ENCODE measurements around the gene GGA1. TPM values are rescaled to one million over a fixed set of nuclear protein-coding genes. Genes with fewer than 3 reads are reported as not detected.
A peak's percentile ranks its signal among the peaks of the same experiment; 100 is the strongest.

The GGA1 gene
- total RNA-seq, 1 donor from 2014 or later = 15.7 TPM

DNA sequence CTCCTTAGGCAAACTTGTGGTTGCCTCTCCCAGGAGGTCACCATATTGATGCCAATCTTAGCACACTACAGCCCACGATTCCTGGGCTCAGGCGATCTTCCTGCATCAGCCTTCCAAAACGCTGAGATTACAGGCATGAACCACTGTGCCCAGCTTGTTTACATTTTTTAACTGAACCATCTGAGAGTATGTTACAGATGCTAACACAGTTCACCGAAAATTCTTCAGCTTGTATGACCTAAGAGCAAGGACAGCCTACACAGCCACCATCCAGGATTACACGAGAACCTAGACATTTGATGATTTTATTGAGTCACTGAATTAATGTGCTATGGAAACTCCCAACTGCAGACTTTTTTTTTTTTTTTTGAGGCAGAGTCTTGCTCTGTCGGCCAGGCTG lies 61.0 kb downstream of the GGA1 start:
- Histone ChIP-seq H3K9me3 (ENCODE audit: control insufficient read depth in 3 of 3, low read length in 3 of 3) (no peaks in the 10 kb centered on the region), H3K27ac (ENCODE audit: low read depth, low read length) (no peak overlapping the region), H3K4me1 (ENCODE audit: control insufficient read depth in 3 of 3, insufficient read depth in 3 of 3, low read length in 3 of 3) (peaks cover 14 to 26% (median 22%) of the 10 kb centered on the region in 3 donors), H3K36me3 (ENCODE audit: control insufficient read depth in 3 of 3, insufficient read depth in 3 of 3, low read length in 3 of 3) (peaks cover 0 to 13% (median 6%) of the 10 kb centered on the region in 3 donors), H3K9ac (ENCODE audit: low read depth in 1 of 3, low read length in 3 of 3) (no peak overlapping the region), H3K27me3 (ENCODE audit: control insufficient read depth in 3 of 3, insufficient read depth in 3 of 3, low read length in 3 of 3) (no peaks in the 10 kb centered on the region), H3K4me3 (ENCODE audit: low read length in 3 of 3) (no peak overlapping the region)

DNA sequence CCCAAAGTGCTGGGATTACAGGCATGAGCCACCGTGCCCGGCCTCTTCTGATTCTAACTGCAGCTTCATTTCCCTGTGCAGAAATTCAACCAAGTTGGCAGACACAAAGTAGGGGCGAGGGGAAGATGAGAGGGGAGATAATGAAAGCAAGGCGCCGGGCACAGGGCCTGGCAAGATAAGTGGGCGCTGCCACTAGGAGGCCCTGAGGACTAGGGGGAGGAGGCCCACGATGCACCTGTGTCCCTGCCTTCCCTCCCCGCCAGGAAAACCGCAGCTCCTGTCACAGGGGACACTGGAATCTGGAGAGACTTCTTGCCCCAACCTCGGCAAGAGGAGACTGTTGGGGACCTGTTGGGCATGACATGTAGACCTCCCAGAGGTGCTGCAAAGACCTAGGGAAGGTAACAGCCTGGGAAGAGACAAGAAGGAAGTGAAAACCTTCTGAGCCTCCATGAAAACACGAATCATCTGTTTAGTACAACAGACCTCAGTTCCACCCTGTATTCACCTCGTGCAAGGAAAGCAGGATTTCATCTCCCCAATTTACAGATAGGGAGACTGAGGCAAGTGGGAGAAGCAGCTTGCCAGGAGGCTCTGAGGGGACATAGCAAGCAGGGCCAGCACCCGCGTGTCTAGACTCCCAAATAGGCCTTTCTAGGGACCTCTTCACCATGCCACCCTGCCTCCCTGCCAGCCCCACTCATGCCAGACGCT lies 63.7 kb downstream of the GGA1 start:
- Histone ChIP-seq H3K9ac (ENCODE audit: low read depth in 1 of 3, low read length in 3 of 3) (no peak overlapping the region), H3K4me1 (ENCODE audit: control insufficient read depth in 3 of 3, insufficient read depth in 3 of 3, low read length in 3 of 3) (peaks cover 20 to 32% (median 28%) of the 10 kb centered on the region in 3 donors), H3K36me3 (ENCODE audit: control insufficient read depth in 3 of 3, insufficient read depth in 3 of 3, low read length in 3 of 3) (no peaks in the 10 kb centered on the region), H3K27me3 (ENCODE audit: control insufficient read depth in 3 of 3, insufficient read depth in 3 of 3, low read length in 3 of 3) (no peaks in the 10 kb centered on the region), H3K4me3 (ENCODE audit: low read length in 3 of 3) (no peak overlapping the region), H3K27ac (ENCODE audit: low read depth, low read length) (no peak overlapping the region), H3K9me3 (ENCODE audit: control insufficient read depth in 3 of 3, low read length in 3 of 3) (no peaks in the 10 kb centered on the region)

DNA sequence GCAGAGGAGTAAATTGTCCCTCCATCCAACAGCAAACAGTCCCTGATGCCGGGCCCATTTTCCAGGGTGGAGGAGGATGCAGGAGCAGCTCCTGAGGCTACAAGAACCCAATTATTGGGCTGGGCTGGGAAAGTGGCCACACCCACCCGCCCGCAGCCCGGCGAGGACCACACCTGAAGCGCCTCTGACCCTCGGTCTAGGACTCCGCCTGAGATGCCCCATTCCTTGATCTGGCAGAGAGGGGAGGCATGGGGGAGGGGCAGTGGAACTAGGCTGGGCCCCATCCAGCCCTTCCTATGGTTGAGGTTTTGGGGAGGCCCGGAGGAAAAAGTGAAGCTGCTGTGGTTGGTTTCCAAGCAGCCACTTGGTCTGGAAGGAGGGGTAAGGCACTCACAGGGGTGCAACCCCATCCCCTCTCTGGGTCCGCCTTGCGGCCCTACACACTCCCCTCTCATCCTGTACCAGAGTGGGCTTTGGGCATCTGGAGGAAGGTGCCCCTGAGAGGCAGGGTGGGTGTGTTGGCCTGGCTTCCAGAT lies 64.4 kb downstream of the GGA1 start:
- Histone ChIP-seq H3K9ac (ENCODE audit: low read depth in 1 of 3, low read length in 3 of 3) (no peak overlapping the region), H3K4me1 (ENCODE audit: control insufficient read depth in 3 of 3, insufficient read depth in 3 of 3, low read length in 3 of 3) (peaks cover 23 to 32% (median 31%) of the 10 kb centered on the region in 3 donors), H3K27ac (ENCODE audit: low read depth, low read length) (no peak overlapping the region), H3K4me3 (ENCODE audit: low read length in 3 of 3) (no peak overlapping the region), H3K27me3 (ENCODE audit: control insufficient read depth in 3 of 3, insufficient read depth in 3 of 3, low read length in 3 of 3) (no peaks in the 10 kb centered on the region), H3K9me3 (ENCODE audit: control insufficient read depth in 3 of 3, low read length in 3 of 3) (no peaks in the 10 kb centered on the region), H3K36me3 (ENCODE audit: control insufficient read depth in 3 of 3, insufficient read depth in 3 of 3, low read length in 3 of 3) (peaks cover 0 to under 1% (median 0%) of the 10 kb centered on the region in 3 donors)

DNA sequence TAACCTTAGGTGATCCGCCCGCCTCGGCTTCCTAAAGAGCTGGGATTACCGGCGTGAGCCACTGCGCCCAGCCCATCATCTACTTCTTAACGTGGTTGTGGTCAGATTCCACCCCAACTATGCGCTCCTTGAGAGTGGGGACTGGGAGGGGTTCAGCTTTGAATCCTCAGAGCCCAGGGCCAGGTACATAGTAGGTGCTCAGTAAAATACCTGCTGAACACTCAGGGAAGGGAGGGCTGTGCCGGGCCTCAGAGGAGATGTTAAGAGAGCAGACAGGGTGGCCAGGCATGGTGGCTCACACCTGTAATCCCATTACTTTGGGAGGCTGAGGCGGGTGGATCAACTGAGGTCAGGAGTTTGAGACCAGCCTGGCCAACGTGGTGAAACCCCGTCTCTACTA lies 65.6 kb downstream of the GGA1 start:
- no peak overlapping the region for H3K4me3 ChIP-seq (ENCODE audit: low read length in 3 of 3)
- peak overlapping the region in 1 of 3 donors; percentile 66 for H3K9ac ChIP-seq (ENCODE audit: low read depth in 1 of 3, low read length in 3 of 3)
- H3K4me1 ChIP-seq (ENCODE audit: control insufficient read depth in 3 of 3, insufficient read depth in 3 of 3, low read length in 3 of 3) = peaks cover 26 to 36% (median 35%) of the 10 kb centered on the region in 3 donors

DNA sequence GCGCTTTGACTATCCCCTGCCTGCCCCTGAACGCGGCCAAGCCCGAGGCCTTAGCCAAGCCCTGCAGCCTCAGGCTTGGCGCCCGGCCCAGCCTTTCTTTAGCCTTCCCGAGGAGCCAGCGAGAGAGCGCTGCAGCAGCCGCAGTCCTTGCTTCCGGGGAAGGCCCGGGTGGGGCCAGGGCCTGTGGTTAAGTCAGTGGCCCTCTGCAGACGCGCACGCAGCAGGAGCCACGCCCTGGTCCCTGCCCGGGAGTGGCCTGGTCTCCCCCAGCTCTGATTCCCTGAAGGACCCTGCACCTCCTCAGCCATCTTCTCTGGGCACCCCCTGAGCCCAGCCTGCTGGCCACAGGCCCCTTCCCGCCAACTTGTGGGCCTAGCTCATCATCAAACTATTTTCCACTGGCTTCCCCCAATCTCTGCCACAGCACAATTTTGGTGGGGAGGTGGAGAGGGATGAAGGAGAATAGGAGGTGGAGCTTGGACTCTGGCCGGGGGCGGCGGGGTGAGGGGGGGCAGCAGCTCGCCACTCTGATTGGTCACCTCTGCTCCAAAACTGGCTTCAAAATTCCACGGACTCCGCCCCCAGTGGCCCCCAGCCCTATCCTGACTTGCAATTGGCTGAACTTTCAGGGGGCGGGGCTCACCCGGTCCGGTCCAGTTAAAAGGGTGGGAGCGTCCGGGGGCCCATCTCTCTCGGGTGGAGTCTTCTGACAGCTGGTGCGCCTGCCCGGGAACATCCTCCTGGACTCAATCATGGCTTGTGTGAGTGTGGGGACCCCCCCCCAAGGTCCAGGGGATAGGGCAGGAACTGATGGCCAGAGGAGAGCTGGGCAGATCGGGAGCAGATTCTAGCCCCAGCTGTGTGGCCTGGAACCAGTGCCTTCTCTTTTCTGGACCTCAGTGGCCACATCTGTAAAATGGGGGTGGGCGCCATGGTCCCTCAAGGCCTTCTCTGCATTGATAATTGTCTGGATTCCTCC lies 66.6 kb downstream of the GGA1 start, which contains the start of gene LGALS1:
Gene LGALS1, plus strand, starts transcription at position 686 of the 979 bp plus-strand sequence. Its CDS starts 67 bp downstream, at position 753.
- H3K36me3 ChIP-seq (ENCODE audit: control insufficient read depth in 3 of 3, insufficient read depth in 3 of 3, low read length in 3 of 3) = peaks cover 9 to 13% (median 13%) of the 10 kb centered on the region in 3 donors
- peaks cover 26 to 36% (median 35%) of the 10 kb centered on the region in 3 donors for H3K4me1 ChIP-seq (ENCODE audit: control insufficient read depth in 3 of 3, insufficient read depth in 3 of 3, low read length in 3 of 3)
- no peaks in the 10 kb centered on the region for H3K9me3 ChIP-seq (ENCODE audit: control insufficient read depth in 3 of 3, low read length in 3 of 3)
- H3K27ac ChIP-seq (ENCODE audit: low read depth, low read length) = peak within 1 kb of the TSS; percentile 94
- peak within 1 kb of the TSS; percentile 80 to 87 (median 86) for H3K9ac ChIP-seq (ENCODE audit: low read depth in 1 of 3, low read length in 3 of 3)
- H3K27me3 ChIP-seq (ENCODE audit: control insufficient read depth in 3 of 3, insufficient read depth in 3 of 3, low read length in 3 of 3) = no peaks in the 10 kb centered on the region
- H3K4me3 ChIP-seq (ENCODE audit: low read length in 3 of 3) = peak within 1 kb of the TSS; percentile 82 to 93 (median 83)

More for the DNA sequence above, 65.6 kb downstream of the GGA1 start:
- H3K27me3 ChIP-seq (ENCODE audit: control insufficient read depth in 3 of 3, insufficient read depth in 3 of 3, low read length in 3 of 3) = no peaks in the 10 kb centered on the region
- peak overlapping the region; percentile 94 for H3K27ac ChIP-seq (ENCODE audit: low read depth, low read length)
- no peaks in the 10 kb centered on the region for H3K9me3 ChIP-seq (ENCODE audit: control insufficient read depth in 3 of 3, low read length in 3 of 3)
- peaks cover 0 to 6% (median 3%) of the 10 kb centered on the region in 3 donors for H3K36me3 ChIP-seq (ENCODE audit: control insufficient read depth in 3 of 3, insufficient read depth in 3 of 3, low read length in 3 of 3)

DNA sequence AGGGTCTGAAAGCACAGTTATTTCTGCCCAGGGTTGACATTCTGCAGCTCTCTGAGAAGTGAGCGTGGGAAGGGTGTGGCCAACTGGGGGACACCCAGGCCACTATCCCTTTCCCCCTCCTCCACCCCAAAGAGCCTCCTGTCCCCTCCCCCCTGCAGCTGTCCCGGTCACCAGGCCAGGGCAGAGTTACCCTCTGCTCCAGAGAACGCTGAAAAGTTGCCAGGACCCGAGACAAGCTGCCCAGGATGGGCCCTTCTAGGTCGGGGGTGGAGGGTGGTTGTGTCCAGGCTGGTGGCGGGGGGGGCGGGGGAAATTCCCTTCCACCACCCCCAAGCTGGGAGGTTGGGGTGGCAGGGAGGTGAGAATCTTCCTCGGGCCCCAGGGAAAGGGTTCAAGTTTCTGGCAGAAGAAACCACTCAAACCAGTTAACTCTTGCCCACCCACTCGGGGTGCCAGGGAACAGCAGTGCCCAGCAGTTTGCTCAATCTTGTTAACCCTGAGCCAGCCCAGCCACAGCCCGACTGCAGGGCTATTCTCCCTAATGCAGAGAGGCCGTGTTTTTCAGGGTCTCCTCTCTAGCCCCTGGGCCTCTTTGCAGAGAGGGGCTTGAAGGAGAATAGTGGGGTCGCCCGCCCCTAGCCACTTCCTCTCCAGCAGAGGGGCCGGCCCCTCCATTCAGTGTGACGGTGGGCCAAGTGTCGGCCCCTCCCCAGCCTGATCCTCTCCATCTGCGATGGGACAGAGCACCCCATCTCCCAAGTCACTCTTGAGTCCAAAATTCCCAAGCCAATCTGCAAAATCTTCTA lies 67.5 kb downstream of the GGA1 start:
- H3K9me3 ChIP-seq (ENCODE audit: control insufficient read depth in 3 of 3, low read length in 3 of 3) = no peaks in the 10 kb centered on the region
- peaks cover 11 to 13% (median 13%) of the 10 kb centered on the region in 3 donors for H3K36me3 ChIP-seq (ENCODE audit: control insufficient read depth in 3 of 3, insufficient read depth in 3 of 3, low read length in 3 of 3)
- no peaks in the 10 kb centered on the region for H3K27me3 ChIP-seq (ENCODE audit: control insufficient read depth in 3 of 3, insufficient read depth in 3 of 3, low read length in 3 of 3)
- H3K27ac ChIP-seq (ENCODE audit: low read depth, low read length) = peak overlapping the region; percentile 94
- H3K9ac ChIP-seq (ENCODE audit: low read depth in 1 of 3, low read length in 3 of 3) = peak overlapping the region; percentile 80 to 87 (median 86)
- peaks cover 30 to 37% (median 36%) of the 10 kb centered on the region in 3 donors for H3K4me1 ChIP-seq (ENCODE audit: control insufficient read depth in 3 of 3, insufficient read depth in 3 of 3, low read length in 3 of 3)
- H3K4me3 ChIP-seq (ENCODE audit: low read length in 3 of 3) = peak overlapping the region; percentile 82 to 93 (median 83)

DNA sequence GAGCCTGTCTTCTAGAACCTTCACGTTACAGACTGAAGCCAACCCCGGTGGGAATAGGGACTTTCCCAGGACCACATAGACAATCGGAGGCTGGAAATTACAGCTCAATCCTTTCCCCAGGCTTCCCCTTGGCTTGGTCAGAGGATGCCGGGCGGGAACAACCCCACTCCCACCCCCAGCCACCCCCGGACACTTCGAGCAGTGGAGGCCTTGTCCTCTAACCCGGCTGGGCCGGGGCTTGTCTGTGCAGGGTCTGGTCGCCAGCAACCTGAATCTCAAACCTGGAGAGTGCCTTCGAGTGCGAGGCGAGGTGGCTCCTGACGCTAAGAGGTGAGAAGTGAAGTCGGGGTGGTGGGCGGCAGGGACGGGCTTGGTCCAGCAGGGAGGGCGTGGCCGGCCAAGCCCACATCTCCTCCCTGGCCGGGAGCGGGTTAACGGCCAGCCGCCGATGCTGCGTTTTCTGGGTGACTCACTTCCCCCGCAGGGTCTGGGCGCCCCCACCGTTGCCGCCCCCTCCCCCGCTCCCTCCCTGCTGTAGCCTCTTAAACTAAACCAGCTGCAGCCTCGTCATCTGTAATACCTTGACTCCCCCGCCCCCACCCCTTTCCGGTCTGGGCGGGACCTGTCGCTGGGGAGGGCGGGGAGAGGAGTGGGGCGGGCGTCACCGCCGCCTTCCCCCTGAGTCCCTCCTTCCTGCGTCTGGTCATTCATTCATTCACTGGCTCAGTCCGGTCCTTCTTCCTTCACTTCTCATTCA lies 68.3 kb downstream of the GGA1 start:
- Histone ChIP-seq H3K27me3 (ENCODE audit: control insufficient read depth in 3 of 3, insufficient read depth in 3 of 3, low read length in 3 of 3) (no peaks in the 10 kb centered on the region), H3K9ac (ENCODE audit: low read depth in 1 of 3, low read length in 3 of 3) (peak overlapping the region; percentile 80 to 87 (median 86)), H3K4me3 (ENCODE audit: low read length in 3 of 3) (peak overlapping the region; percentile 82 to 93 (median 83)), H3K36me3 (ENCODE audit: control insufficient read depth in 3 of 3, insufficient read depth in 3 of 3, low read length in 3 of 3) (peaks cover 11 to 13% (median 13%) of the 10 kb centered on the region in 3 donors), H3K4me1 (ENCODE audit: control insufficient read depth in 3 of 3, insufficient read depth in 3 of 3, low read length in 3 of 3) (peaks cover 33 to 43% (median 41%) of the 10 kb centered on the region in 3 donors), H3K27ac (ENCODE audit: low read depth, low read length) (peak overlapping the region; percentile 94), H3K9me3 (ENCODE audit: control insufficient read depth in 3 of 3, low read length in 3 of 3) (no peaks in the 10 kb centered on the region)

DNA sequence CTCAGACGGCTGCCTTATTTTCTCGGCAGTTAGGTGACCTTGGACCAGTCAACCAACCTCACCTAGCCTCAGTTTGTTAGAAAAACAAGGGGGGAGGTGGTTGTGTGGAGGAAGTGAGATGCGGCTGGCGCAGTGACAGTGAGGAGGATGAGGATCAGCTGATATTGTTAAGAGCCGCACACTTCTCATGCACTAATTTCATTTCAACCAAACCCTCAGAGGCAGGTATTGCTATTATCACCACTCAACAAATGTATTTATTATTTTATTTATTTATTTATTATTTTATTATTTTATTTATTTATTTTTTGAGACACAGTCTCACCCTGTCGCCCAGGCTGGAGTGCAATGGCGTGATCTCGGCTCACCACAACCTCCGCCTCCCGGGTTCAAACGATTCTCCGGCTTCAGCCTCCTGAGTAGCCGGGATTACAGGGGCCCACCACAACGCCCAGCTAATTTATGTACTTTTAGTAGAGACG lies 68.9 kb downstream of the GGA1 start:
- H3K4me1 ChIP-seq (ENCODE audit: control insufficient read depth in 3 of 3, insufficient read depth in 3 of 3, low read length in 3 of 3) = peaks cover 33 to 43% (median 36%) of the 10 kb centered on the region in 3 donors
- H3K9ac ChIP-seq (ENCODE audit: low read depth in 1 of 3, low read length in 3 of 3) = peak overlapping the region in 1 of 3 donors; percentile 20
- no peaks in the 10 kb centered on the region for H3K27me3 ChIP-seq (ENCODE audit: control insufficient read depth in 3 of 3, insufficient read depth in 3 of 3, low read length in 3 of 3)
- H3K27ac ChIP-seq (ENCODE audit: low read depth, low read length) = peak overlapping the region; percentile 94
- H3K9me3 ChIP-seq (ENCODE audit: control insufficient read depth in 3 of 3, low read length in 3 of 3) = no peaks in the 10 kb centered on the region
- peak overlapping the region; percentile 62 to 83 (median 82) for H3K4me3 ChIP-seq (ENCODE audit: low read length in 3 of 3)
- peaks cover 11 to 13% (median 13%) of the 10 kb centered on the region in 3 donors for H3K36me3 ChIP-seq (ENCODE audit: control insufficient read depth in 3 of 3, insufficient read depth in 3 of 3, low read length in 3 of 3)

All from skeletal muscle tissue (tissue), 4 donors.